SHP77 (cell line): ENCODE results near the gene FITM1.
"Not testable (repeated sequence)": the region's sequence is repeated elsewhere in the genome, so short reads cannot be mapped to it uniquely, and the experiment has no call there.

Source experiments
- DNase-seq, 2 experiments: peaks; one replicate each; lab custom pipeline; 2025; lab: John Stamatoyannopoulos, UW

The FITM1 gene

DNA sequence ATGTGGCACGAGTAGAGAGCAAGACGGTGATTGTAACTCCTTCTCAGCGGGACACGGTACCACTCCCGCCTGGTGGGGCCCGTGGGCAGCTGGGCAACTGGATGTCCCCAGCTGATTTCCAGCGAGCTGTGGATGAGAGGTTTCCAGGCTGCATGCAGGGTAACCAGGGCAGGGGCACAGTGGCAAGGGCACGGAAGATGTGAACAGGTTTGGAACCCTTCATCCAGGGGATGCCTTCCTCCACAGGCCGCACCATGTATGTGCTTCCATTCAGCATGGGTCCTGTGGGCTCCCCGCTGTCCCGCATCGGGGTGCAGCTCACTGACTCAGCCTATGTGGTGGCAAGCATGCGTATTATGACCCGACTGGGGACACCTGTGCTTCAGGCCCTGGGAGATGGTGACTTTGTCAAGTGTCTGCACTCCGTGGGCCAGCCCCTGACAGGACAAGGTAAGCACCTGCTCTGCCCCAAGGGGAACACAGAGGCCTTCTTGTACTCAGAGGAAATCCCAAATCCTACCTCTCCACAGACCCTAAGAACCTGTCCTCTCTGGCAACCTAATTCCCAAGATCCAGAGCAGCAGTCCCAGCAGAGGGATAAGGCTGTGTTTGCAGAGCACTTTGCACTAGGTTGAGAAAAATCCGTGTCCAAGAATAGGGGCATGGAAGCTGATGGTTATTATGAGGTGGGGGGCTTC lies 32.1 kb upstream of the FITM1 start:
- DNase-seq: no peak

DNA sequence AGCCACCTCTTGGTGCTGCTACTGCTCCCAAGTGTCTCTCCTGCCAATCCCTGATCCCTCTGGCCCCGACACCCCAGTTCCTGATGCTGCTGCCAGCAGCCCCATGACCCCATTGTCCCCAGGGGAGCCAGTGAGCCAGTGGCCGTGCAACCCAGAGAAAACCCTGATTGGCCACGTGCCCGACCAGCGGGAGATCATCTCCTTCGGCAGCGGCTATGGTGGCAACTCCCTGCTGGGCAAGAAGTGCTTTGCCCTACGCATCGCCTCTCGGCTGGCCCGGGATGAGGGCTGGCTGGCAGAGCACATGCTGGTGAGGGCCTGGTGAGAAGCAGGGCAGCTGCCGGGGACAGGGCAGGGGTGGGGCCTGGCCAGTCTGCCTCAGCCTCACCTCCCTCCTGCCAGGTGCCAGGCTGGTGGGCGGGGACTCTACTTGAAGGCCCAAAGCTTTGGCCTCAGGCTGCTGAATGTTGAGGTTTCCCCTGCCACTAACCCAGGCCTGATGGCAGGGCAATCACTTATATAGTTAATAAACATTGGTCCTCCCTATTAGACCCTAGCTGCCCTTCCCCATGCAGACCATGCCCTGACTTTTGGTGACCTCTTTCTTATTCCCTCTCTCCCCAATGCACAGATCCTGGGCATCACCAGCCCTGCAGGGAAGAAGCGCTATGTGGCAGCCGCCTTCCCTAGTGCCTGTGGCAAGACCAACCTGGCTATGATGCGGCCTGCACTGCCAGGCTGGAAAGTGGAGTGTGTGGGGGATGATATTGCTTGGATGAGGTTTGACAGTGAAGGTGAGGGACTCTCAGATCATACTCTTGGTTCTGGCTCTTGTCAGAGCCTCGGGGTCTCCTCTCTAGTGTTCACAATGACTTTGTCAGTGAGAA lies 31.3 kb upstream of the FITM1 start:
- DNase-seq: no peak

DNA sequence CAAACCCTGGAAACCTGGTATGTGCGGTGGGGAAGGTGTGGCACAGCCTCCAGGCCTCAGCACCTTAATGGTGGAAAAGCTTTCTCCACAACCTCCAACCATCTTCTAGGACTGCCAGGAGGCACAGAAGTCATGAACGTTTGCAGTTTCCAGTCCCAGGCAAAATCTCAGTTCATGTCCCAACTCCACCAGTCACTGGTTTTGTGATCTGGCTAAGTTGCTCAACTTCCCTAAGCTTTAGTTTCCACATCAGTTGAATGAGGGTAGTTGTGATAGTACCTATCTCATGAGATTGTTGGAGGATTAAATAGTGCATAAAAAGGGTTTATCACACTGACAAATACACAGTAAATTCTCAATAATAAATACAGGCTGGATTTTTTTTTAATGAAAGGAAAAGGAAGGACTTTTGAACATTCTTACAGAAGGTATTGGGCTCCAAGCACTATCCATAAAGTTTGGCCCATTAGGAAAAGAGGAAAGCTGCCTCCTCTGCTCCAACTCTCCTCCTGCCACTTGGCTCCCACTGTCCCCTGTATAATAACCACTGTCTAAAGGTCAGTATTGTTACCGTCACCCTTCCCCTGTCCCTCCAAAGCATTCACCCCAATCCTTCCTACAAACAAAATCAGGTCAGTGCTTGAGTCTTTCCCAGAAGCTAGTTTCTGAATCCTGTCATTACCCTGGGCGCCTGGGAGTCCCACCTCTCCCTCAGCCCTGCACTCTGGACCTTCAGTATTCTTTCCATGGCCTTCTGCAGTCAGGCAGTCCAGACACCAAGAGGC lies 30.1 kb upstream of the FITM1 start:
- DNase-seq: no peak

DNA sequence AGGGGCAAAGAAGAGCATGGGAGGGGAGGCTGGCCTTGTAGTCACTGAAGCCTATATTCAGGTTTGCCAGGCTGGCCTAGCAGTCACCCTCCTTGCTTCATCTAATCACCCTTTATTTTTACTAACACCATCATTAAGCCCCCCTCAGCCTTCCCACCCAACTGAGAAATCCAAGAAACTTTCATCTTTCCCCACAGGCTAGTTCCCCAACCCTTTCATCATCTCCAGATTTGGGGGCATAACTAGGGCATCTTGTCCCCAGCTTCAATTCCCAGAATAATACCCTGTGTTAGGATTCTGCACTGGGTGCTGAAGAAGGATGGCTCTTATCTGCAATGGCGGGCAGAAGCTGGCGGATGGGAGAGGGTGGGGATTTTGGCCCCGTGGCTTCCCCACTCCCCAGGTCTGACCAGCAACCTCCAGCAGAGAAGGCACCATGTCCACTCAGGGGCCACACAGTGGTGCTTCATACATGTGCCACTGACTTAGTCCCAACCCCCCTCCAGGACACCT lies 29.4 kb upstream of the FITM1 start:
- no peak for DNase-seq

DNA sequence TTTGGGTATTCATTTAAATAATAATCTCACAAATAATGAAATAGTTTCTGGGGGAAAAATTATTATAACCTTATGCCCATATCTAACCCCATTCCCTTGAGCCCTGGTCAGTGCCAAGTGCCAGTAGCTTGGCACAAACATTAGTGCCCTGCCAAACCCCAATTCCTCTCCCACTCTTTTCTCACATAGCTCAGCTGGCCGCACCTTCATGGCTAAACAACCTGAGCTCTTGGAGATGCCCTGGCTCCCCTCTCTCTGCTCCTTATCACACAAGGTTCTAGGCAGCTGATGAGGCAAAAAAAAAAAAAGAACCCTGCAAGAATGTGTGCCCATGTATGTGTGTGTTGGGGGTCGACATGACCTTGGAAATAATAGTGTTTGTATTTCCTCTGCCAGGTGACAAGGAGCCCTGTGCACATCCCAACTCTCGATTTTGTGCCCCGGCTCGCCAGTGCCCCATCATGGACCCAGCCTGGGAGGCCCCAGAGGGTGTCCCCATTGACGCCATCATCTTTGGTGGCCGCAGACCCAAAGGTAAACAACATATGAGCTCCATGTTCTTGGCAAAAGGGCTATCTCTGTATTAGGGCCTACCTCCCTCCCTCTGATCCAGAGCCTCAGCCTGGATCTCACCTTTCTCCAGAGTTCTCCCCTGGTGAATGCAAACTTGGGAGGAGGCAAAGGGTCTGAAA lies 28.0 kb upstream of the FITM1 start:
- DNase-seq: no peak

DNA sequence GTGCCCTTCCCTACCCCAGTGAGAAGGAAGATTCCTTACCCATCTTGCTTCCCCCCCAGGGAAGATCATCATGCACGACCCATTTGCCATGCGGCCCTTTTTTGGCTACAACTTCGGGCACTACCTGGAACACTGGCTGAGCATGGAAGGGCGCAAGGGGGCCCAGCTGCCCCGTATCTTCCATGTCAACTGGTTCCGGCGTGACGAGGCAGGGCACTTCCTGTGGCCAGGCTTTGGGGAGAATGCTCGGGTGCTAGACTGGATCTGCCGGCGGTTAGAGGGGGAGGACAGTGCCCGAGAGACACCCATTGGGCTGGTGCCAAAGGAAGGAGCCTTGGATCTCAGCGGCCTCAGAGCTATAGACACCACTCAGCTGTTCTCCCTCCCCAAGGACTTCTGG lies 27.0 kb upstream of the FITM1 start:
- DNase-seq: no peak

DNA sequence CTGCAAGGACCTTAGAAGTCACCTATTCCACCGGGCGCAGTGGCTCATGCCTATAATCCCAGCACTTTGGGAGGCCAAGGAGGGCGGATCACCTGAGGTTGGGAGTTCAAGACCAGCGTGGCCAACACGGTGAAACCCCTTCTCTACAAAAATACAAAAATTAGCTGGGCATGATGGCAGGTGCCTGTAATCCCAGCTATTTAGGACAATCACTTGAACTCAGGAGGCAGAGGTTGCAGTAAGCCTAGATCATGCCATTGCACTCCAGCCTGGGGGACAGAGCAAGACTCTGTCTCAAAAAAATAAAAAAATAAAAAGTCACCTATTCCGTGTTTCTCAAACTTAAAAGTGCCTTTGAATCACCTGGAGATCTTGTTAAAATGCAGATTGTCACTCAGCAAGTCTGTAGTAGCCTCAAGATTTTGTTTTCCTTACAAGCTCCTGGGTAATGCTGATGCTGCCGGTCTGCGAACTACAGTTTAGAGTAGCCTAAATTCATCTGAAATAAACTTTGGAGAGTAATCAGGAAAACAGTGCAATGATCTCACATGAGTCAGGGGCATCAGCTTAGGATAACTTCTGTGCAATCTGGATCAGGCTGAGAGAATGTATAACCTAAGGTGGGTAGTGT lies 24.7 kb upstream of the FITM1 start:
- not testable (repeated sequence) for DNase-seq

DNA sequence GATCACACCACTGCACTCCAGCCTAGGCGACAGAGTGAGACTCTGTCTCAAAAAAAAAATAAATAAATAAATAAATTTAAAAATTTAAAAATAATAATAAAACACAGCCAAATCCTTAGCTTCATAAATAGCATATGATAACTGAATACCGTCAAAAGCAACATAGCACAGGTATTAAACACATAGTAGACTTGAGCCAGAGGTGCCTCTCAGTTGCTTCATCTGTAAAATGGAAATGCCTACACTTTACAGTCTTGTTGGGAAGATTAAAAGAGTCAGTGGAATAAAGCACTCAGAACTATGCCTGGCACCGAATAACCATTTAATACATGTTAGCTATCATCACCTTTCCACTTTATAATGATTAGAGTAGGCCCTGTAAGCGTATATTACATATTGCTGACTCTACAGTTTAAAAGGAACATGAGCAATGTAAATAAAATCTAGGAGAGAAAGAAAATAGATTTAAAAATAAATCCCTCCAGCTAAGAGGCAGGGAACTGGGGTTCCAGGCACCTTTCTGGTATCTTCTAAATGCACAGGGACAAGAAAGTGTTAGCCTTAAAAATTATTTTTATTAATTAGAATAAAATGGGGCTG lies 23.7 kb upstream of the FITM1 start:
- no peak for DNase-seq

DNA sequence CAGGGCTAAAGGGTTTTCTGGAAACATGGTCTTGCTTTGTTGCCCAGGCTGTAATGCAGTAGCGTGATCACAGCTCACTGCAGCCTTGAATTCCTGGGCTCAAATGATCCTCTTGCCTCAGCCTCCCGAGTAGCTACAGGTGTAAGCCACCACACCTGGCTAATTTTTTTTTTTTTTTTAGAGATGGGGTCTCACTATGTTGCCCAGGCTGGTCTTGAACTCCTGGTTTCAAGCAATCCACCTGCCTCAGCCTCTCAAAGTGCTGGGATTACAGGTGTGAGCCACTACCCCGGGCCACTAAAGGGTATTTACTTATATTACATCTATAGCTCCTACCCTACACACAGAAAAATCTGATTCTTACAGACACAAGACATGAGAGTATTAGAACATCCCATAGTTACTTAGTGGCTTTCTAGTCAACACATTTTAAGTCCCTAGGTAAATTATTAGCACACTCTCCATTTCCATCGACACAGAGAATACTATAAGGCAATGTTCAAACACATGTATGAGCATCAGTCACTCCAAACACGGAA lies 22.1 kb upstream of the FITM1 start:
- DNase-seq: no peak

DNA sequence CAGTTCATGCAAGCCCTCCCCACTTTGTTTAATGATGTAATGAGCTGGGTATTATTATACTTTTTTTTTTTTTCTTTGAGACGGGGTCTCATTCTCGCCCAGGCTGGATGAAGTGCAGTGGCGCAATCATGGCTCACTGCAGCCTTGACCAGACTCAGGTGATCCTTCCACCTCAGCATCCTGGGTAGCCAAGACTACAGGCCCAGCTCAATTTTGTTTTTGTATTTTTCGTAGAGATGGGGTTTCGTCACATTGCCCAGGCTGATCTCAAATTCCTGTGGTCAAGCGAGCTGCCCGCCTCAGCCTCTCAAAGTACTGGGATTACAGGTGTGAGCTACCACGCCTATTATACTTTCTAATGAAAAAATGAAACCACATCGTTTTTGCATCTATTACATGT lies 20.4 kb upstream of the FITM1 start:
- no peak for DNase-seq

DNA sequence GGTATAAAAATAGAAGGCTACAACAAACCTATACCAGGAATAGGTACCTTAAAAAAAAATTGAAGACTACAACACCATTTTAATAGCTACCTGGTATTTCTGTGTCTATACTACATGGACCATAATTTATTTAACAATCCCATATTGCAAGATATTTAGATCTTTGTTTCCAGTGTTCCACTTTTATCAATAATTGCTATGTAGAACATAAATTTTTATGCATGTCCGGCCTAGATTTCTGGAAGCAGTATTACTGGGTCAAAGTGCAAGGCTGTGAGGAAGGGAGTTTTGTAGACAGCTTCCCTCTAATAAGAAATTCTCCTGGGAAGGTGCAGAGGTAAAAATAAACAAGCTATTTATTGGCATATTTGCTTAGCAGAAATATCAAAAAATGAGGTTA lies 19.9 kb upstream of the FITM1 start:
- no peak for DNase-seq

DNA sequence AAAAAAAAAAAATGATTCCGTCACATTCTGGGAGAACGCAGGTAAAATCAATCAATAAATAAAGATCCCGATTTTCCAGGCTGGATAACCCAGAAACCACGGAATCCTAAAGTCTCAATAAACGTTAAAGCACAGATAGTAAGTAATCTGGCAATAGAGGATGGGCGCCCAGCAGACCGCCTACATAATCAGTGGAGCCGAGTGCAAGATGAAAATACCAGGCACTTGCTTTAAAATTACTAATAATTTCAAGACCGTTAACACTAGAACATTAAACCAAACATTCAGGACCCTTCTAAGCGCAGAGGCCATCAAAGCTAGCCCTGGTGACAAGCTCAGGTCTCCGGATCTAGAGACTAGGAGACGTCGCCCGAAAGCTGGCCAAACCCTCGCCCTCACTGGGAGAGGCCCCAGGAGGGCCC lies 17.1 kb upstream of the FITM1 start:
- DNase-seq: no peak

DNA sequence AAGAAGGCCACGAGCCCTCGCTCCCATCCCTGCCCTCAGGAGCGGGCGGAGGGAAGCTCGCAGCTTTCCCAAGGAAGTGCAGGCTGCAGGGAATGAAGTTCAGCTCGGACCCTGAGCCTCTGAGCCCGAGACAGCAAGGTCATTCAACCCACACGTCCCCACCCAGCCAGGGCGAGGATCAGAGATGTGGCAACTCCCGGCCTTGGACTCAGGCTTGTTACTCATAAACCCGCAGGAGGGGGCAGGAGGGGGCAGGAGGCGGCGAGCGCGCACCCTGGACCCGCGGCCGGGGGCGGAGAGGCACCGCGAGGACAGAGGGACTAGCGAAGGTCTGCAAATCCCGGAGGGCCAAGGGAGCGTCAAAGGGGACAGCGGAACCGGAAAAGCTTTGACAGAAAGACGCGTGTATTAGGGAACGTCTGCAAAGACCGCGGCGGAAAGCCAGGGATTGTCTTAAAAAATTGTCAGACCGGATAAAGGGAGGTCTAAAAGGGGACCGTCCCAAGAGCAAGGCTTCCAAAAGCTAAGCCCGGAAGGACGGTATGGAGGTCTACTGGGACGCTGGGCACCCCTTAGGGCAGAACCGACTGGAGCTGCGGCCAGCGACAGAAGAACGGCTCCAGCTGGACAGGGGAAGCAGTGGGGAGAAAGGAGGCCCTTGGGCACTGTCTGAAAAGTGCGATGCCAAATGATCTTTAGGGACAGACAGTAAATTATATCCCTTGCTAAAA lies 16.5 kb upstream of the FITM1 start:
- DNase-seq: peak; percentile 96 to 97

DNA sequence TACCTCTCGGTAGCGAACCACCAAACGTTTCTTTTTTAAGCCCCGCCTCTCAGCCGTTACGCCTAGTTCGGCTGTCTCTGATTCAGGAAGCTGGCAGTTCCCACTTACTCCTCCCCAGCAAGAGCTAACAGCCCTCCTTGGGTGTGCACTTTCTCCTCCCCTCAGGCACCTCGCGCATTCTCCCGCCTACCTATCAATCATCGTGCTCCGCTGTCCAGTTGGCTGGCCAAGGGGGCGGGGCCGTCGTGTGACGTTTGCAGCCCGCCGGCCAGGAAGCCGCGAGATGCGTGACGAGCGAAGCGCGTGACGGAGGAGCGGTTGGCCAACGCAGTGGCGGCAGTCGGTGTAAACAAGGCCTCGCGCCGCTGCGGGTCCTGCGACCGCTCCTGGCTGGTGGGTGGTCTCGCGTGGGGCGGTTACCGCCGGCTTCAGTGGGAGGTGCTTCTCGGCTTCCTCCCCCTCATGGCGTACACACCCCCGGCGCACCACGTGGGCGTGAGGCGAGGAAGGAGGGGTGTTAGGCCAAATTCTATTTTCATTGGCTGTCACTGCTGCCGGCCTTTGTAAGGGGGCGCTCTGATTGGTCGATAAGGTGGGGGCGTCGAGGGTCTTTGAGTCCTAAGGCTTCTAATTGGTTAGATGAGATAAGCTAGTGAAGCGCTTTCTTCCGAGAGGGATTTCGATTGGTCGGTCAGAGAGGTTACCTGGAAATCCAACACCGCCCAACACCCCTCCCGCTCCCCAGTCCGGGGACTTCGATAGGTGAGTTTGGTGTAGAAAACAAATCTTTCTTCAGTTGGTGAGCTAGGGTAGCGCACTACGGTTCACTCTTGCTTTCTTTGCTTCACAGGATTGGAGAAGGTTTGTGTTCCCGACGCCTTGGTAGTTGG lies 15.7 kb upstream of the FITM1 start, which contains the start of the genes DCAF11 and NRL:
TSS of gene DCAF11 (plus strand) at position 246 of the 890 bp plus-strand sequence. CDS start 818 bp downstream, outside the sequence.
TSS of gene NRL (minus strand) at position 418 of the 890 bp plus-strand sequence. CDS start 32,101 bp downstream, outside the sequence.
- peak; percentile 100 for DNase-seq

DNA sequence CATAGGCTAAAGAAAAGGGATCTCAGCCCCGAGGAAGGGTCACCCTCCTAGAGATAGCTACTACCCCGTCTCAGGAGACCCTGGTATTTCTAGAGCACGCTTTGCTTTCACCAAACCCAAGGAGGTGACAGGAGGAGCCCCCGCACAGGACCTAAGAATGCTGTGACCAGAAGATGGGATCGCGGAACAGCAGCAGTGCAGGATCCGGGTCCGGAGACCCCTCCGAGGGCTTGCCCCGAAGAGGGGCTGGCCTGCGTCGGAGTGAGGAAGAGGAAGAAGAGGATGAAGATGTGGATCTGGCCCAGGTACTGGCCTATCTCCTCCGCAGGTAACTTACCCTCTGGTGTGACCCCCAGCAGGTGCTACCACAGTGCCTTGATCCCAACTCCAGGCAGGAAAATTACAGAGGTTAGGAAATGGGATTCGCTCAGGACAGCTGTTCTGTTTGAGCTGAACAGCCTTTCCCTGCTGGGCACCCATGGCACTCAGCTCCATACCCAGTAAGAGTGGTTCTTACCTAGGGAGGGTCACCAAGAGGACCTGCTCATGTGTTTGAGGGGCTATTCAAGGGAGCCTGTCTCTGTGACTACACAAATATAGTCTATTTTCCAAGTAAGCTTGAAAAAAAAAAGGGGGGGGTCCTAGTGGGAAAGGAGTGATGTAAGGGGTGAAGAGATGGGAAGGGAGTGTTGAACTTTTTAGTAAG lies 14.9 kb upstream of the FITM1 start:
- DNase-seq: no peak

DNA sequence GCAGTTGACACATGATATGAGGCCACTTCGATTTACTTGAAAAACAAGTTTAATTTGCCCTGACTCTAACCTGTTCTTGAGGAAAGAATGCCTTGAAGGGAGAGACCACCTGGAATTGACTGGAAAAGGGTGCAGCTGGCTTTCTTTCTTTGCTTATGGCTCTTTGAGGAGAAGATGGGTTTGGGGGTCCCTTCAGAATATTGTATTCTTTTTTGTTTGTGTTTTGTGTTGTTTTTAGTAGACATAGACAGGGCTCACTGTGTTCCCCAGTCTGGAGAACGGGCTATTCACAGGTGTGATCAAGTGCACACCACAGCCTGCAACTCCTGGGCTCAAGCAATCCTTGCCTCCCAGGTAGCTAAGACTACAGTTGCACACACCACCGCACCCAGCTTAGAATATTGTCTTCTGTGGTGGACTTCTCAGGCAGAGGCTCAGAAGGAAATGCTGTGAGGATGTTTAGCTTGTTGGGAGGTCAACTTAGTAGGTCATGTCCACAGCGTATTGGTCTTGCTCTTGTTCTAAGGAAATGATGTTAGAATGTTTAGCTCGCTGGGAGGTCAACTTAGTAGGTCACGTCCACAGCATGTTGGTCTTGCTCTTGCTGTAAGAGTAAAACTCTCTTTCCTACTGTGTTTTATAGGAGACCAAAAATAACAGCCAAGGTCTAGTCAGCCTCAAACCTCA lies 14.2 kb upstream of the FITM1 start:
- DNase-seq: no peak

DNA sequence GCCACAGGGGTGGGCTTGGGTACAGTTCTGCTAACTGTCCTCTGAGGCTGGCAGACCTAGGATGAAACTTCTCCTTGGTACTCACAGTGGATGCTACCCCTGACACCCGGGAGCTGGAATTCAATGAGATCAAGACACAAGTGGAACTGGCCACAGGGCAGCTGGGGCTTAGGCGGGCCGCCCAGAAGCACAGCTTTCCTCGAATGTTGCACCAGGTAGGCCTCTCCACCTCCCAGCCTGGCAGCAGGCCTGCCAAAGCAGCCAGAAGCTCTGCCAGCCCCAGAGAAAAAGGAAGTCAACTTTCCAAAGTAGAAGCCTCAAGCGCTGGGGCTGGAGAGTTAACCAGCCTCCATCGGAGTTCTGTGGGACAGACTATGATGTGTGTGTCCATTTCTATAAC lies 13.3 kb upstream of the FITM1 start:
- no peak for DNase-seq
